Measurements from ENCODE around the gene PLXNA4.
"Not testable (repeated sequence)": the region's sequence is repeated elsewhere in the genome, so short reads cannot be mapped to it uniquely, and the experiment has no call there.

The PLXNA4 gene

GRCh38 chr7:132392713-132393112 is 183.6 kb downstream of the PLXNA4 start:
- no peaks in the 10 kb centered on the region for H3K27me3 ChIP-seq (ENCODE audit: insufficient read depth, low read length, poor library complexity)
- DNase-seq, result no peak
- H3K9ac ChIP-seq (ENCODE audit: low read length), result no peak overlapping the region
- no peaks in the 10 kb centered on the region for H3K79me1 ChIP-seq (ENCODE audit: low read length)
- no peaks in the 10 kb centered on the region for H3K79me2 ChIP-seq (ENCODE audit: control insufficient read depth, insufficient read depth, low read length)
- no peaks in the 10 kb centered on the region for H3K36me3 ChIP-seq (ENCODE audit: control insufficient read depth, insufficient read depth, low read length)
- no peak overlapping the region for H3K56ac ChIP-seq (ENCODE audit: low read length)
- H3K4ac ChIP-seq (ENCODE audit: low read depth, low read length), result no peak overlapping the region
- H2AK5ac ChIP-seq (ENCODE audit: low read length), result no peak overlapping the region
- H3K23ac ChIP-seq (ENCODE audit: low read length), result no peak overlapping the region
- H3K27ac ChIP-seq (ENCODE audit: low read depth, low read length), result no peak overlapping the region
- H3K4me1 ChIP-seq (ENCODE audit: control insufficient read depth, low read depth, low read length), result no peaks in the 10 kb centered on the region
- H4K8ac ChIP-seq (ENCODE audit: low read depth, low read length), result no peak overlapping the region
- no peak overlapping the region for H4K5ac ChIP-seq (ENCODE audit: low read length)
- no peak overlapping the region for H2BK120ac ChIP-seq (ENCODE audit: low read depth, low read length)
- no peak overlapping the region for H2BK5ac ChIP-seq (ENCODE audit: low read length)
- H3K4me3 ChIP-seq (ENCODE audit: low read length), result no peak overlapping the region
- H3K4me2 ChIP-seq (ENCODE audit: low read length), result no peak overlapping the region
- no peak overlapping the region for H3K18ac ChIP-seq (ENCODE audit: low read length)
- WGBS (ENCODE audit: extremely low coverage, insufficient coverage, low lambda C conversion rate), result no CpG with 5 or more reads among the region's 8 CpGs
- H2BK15ac ChIP-seq (replicated peaks; ENCODE audit: low read depth), result no peak overlapping the region

GRCh38 chr7:132390705-132391104 is 185.6 kb downstream of the PLXNA4 start:
- Histone ChIP-seq H4K8ac (ENCODE audit: low read depth, low read length) (no peak overlapping the region), H3K4me1 (ENCODE audit: control insufficient read depth, low read depth, low read length) (no peaks in the 10 kb centered on the region), H3K56ac (ENCODE audit: low read length) (no peak overlapping the region), H3K4me3 (ENCODE audit: low read length) (no peak overlapping the region), H3K18ac (ENCODE audit: low read length) (no peak overlapping the region), H3K4me2 (ENCODE audit: low read length) (no peak overlapping the region), H2AK5ac (ENCODE audit: low read length) (no peak overlapping the region), H2BK120ac (ENCODE audit: low read depth, low read length) (no peak overlapping the region), H3K23ac (ENCODE audit: low read length) (no peak overlapping the region), H2BK5ac (ENCODE audit: low read length) (no peak overlapping the region), H3K36me3 (ENCODE audit: control insufficient read depth, insufficient read depth, low read length) (no peaks in the 10 kb centered on the region), H3K9ac (ENCODE audit: low read length) (no peak overlapping the region), H3K27me3 (ENCODE audit: insufficient read depth, low read length, poor library complexity) (no peaks in the 10 kb centered on the region), H3K27ac (ENCODE audit: low read depth, low read length) (no peak overlapping the region), H3K79me1 (ENCODE audit: low read length) (no peaks in the 10 kb centered on the region), H3K4ac (ENCODE audit: low read depth, low read length) (no peak overlapping the region), H2BK15ac (replicated peaks; ENCODE audit: low read depth) (no peak overlapping the region), H3K79me2 (ENCODE audit: control insufficient read depth, insufficient read depth, low read length) (no peaks in the 10 kb centered on the region), H4K5ac (ENCODE audit: low read length) (no peak overlapping the region)
- DNase-seq, result no peak
- WGBS (ENCODE audit: extremely low coverage, insufficient coverage, low lambda C conversion rate), result no CpG with 5 or more reads among the region's 3 CpGs

- not testable (repeated sequence) for H2BK15ac ChIP-seq (replicated peaks; ENCODE audit: low read depth); H3K9ac ChIP-seq (ENCODE audit: low read length); H3K56ac ChIP-seq (ENCODE audit: low read length); H3K79me2 ChIP-seq (ENCODE audit: control insufficient read depth, insufficient read depth, low read length); H3K4ac ChIP-seq (ENCODE audit: low read depth, low read length); H3K36me3 ChIP-seq (ENCODE audit: control insufficient read depth, insufficient read depth, low read length); DNase-seq; H3K79me1 ChIP-seq (ENCODE audit: low read length); H3K27ac ChIP-seq (ENCODE audit: low read depth, low read length); H2BK5ac ChIP-seq (ENCODE audit: low read length); H3K23ac ChIP-seq (ENCODE audit: low read length); H3K27me3 ChIP-seq (ENCODE audit: insufficient read depth, low read length, poor library complexity); H3K4me3 ChIP-seq (ENCODE audit: low read length); H2AK5ac ChIP-seq (ENCODE audit: low read length); H3K4me2 ChIP-seq (ENCODE audit: low read length); H4K5ac ChIP-seq (ENCODE audit: low read length); H4K8ac ChIP-seq (ENCODE audit: low read depth, low read length); H3K18ac ChIP-seq (ENCODE audit: low read length); H3K4me1 ChIP-seq (ENCODE audit: control insufficient read depth, low read depth, low read length); H2BK120ac ChIP-seq (ENCODE audit: low read depth, low read length)
- no CpG with 5 or more reads among the region's 4 CpGs for WGBS (ENCODE audit: extremely low coverage, insufficient coverage, low lambda C conversion rate)
These were observed 186.2 kb downstream of the PLXNA4 start for GRCh38 chr7:132390049-132390448.

- no peak overlapping the region for H3K9ac ChIP-seq (ENCODE audit: low read length)
- H3K56ac ChIP-seq (ENCODE audit: low read length), result no peak overlapping the region
- H3K4me2 ChIP-seq (ENCODE audit: low read length), result no peak overlapping the region
- no peaks in the 10 kb centered on the region for H3K36me3 ChIP-seq (ENCODE audit: control insufficient read depth, insufficient read depth, low read length)
- WGBS (ENCODE audit: extremely low coverage, insufficient coverage, low lambda C conversion rate), result no CpG with 5 or more reads among the region's 1 CpG
- H3K27me3 ChIP-seq (ENCODE audit: insufficient read depth, low read length, poor library complexity), result no peaks in the 10 kb centered on the region
- no peaks in the 10 kb centered on the region for H3K79me1 ChIP-seq (ENCODE audit: low read length)
- H3K23ac ChIP-seq (ENCODE audit: low read length), result no peak overlapping the region
- no peak overlapping the region for H3K18ac ChIP-seq (ENCODE audit: low read length)
- no peak overlapping the region for H4K8ac ChIP-seq (ENCODE audit: low read depth, low read length)
- no peaks in the 10 kb centered on the region for H3K79me2 ChIP-seq (ENCODE audit: control insufficient read depth, insufficient read depth, low read length)
- DNase-seq, result no peak
- H3K4me1 ChIP-seq (ENCODE audit: control insufficient read depth, low read depth, low read length), result no peaks in the 10 kb centered on the region
- no peak overlapping the region for H2AK5ac ChIP-seq (ENCODE audit: low read length)
- no peak overlapping the region for H3K4me3 ChIP-seq (ENCODE audit: low read length)
- H2BK5ac ChIP-seq (ENCODE audit: low read length), result no peak overlapping the region
- no peak overlapping the region for H2BK15ac ChIP-seq (replicated peaks; ENCODE audit: low read depth)
- no peak overlapping the region for H3K4ac ChIP-seq (ENCODE audit: low read depth, low read length)
- no peak overlapping the region for H4K5ac ChIP-seq (ENCODE audit: low read length)
- H2BK120ac ChIP-seq (ENCODE audit: low read depth, low read length), result no peak overlapping the region
- no peak overlapping the region for H3K27ac ChIP-seq (ENCODE audit: low read depth, low read length)
These were observed 187.6 kb downstream of the PLXNA4 start for GRCh38 chr7:132388688-132389087.

- H2BK5ac ChIP-seq (ENCODE audit: low read length), result no peak overlapping the region
- no peak overlapping the region for H2AK5ac ChIP-seq (ENCODE audit: low read length)
- no peaks in the 10 kb centered on the region for H3K36me3 ChIP-seq (ENCODE audit: control insufficient read depth, insufficient read depth, low read length)
- no peak overlapping the region for H4K5ac ChIP-seq (ENCODE audit: low read length)
- H3K27me3 ChIP-seq (ENCODE audit: insufficient read depth, low read length, poor library complexity), result no peaks in the 10 kb centered on the region
- no peak overlapping the region for H3K4me3 ChIP-seq (ENCODE audit: low read length)
- no peaks in the 10 kb centered on the region for H3K4me1 ChIP-seq (ENCODE audit: control insufficient read depth, low read depth, low read length)
- no peak for DNase-seq
- no peak overlapping the region for H3K18ac ChIP-seq (ENCODE audit: low read length)
- no peak overlapping the region for H3K4ac ChIP-seq (ENCODE audit: low read depth, low read length)
- H3K23ac ChIP-seq (ENCODE audit: low read length), result no peak overlapping the region
- H3K27ac ChIP-seq (ENCODE audit: low read depth, low read length), result no peak overlapping the region
- no peak overlapping the region for H3K56ac ChIP-seq (ENCODE audit: low read length)
- no peak overlapping the region for H2BK15ac ChIP-seq (replicated peaks; ENCODE audit: low read depth)
- H3K9ac ChIP-seq (ENCODE audit: low read length), result no peak overlapping the region
- no peaks in the 10 kb centered on the region for H3K79me1 ChIP-seq (ENCODE audit: low read length)
- no CpG with 5 or more reads among the region's 6 CpGs for WGBS (ENCODE audit: extremely low coverage, insufficient coverage, low lambda C conversion rate)
- no peaks in the 10 kb centered on the region for H3K79me2 ChIP-seq (ENCODE audit: control insufficient read depth, insufficient read depth, low read length)
- H2BK120ac ChIP-seq (ENCODE audit: low read depth, low read length), result no peak overlapping the region
- H4K8ac ChIP-seq (ENCODE audit: low read depth, low read length), result no peak overlapping the region
- no peak overlapping the region for H3K4me2 ChIP-seq (ENCODE audit: low read length)
These were observed 188.7 kb downstream of the PLXNA4 start for GRCh38 chr7:132387596-132387995.

- Histone ChIP-seq H3K79me1 (ENCODE audit: low read length) (no peaks in the 10 kb centered on the region), H3K27ac (ENCODE audit: low read depth, low read length) (no peak overlapping the region), H3K56ac (ENCODE audit: low read length) (no peak overlapping the region), H3K4ac (ENCODE audit: low read depth, low read length) (no peak overlapping the region), H3K4me3 (ENCODE audit: low read length) (no peak overlapping the region), H3K4me1 (ENCODE audit: control insufficient read depth, low read depth, low read length) (peaks cover 4% of the 10 kb centered on the region), H4K5ac (ENCODE audit: low read length) (no peak overlapping the region), H3K9ac (ENCODE audit: low read length) (no peak overlapping the region), H2AK5ac (ENCODE audit: low read length) (no peak overlapping the region), H2BK5ac (ENCODE audit: low read length) (no peak overlapping the region), H3K79me2 (ENCODE audit: control insufficient read depth, insufficient read depth, low read length) (no peaks in the 10 kb centered on the region), H3K27me3 (ENCODE audit: insufficient read depth, low read length, poor library complexity) (no peaks in the 10 kb centered on the region), H2BK120ac (ENCODE audit: low read depth, low read length) (no peak overlapping the region), H3K23ac (ENCODE audit: low read length) (no peak overlapping the region), H4K8ac (ENCODE audit: low read depth, low read length) (no peak overlapping the region), H2BK15ac (replicated peaks; ENCODE audit: low read depth) (no peak overlapping the region), H3K4me2 (ENCODE audit: low read length) (no peak overlapping the region), H3K36me3 (ENCODE audit: control insufficient read depth, insufficient read depth, low read length) (no peaks in the 10 kb centered on the region), H3K18ac (ENCODE audit: low read length) (no peak overlapping the region)
- no CpG with 5 or more reads among the region's 10 CpGs for WGBS (ENCODE audit: extremely low coverage, insufficient coverage, low lambda C conversion rate)
- no peak for DNase-seq
These were observed 190.0 kb downstream of the PLXNA4 start for GRCh38 chr7:132386201-132386681.
